Panc1 (cell line): Measurements from ENCODE around the gene ITK. TPM values are rescaled to one million over a fixed set of nuclear protein-coding genes. Genes with fewer than 3 reads are reported as not detected.

ENCODE experiments used
- ATAC-seq: fragments of 200-7000 bp; cut with Tn5 transposase; 2 replicates; pipeline ENCODE4 v1.9.1; 2020; ENCODE audit warnings: mild to moderate bottlenecking, moderate library complexity
- BruUV-seq: library from RNA; stranded (reverse); fragments of 400-500 nt; replicated peaks from 2 replicates; lab custom pipeline; 2021; lab: Mats Ljungman, UMichigan
- CTCF ChIA-PET: fragments of 300-600 bp; sonication (Branson Sonifier 250); formaldehyde crosslinking; loops from one replicate; lab custom pipeline; 2022; ENCODE audit warnings: antibody characterized with exemption; lab: Charles Lee
- POLR2A ChIA-PET: fragments of 300-600 bp; sonication (Branson Sonifier 250); formaldehyde crosslinking; loops from one replicate; lab custom pipeline; 2022; ENCODE audit warnings: antibody characterized with exemption; lab: Charles Lee
- DNase-seq: peaks from one replicate; pipeline ENCODE4 v3.0.0-alpha.2; 2010; ENCODE audit warnings: low read depth, low spot score
- H3K27ac ChIP-seq: 2 replicates; pipeline ENCODE4 v1.5.1; 2011; ENCODE audit warnings: mild to moderate bottlenecking, low read length, inconsistent platforms
- H3K27me3 ChIP-seq: fragments of 200-500 bp; sonication (Bioruptor generic); 2 replicates; pipeline ENCODE4 v1.6.0; 2014; ENCODE audit warnings: low read length, inconsistent platforms; ENCODE audit not compliant: control insufficient read depth, insufficient read depth
- H3K36me3 ChIP-seq: fragments of 200-500 bp; sonication (Bioruptor generic); 2 replicates; pipeline ENCODE4 v1.5.1; 2014; ENCODE audit warnings: inconsistent platforms, mild to moderate bottlenecking, low read length, moderate library complexity; ENCODE audit not compliant: control insufficient read depth, insufficient read depth
- H3K4me1 ChIP-seq: 2 replicates; pipeline ENCODE4 v1.5.1; 2011; ENCODE audit warnings: inconsistent platforms, mild to moderate bottlenecking, low read length, moderate library complexity; ENCODE audit not compliant: control insufficient read depth, insufficient read depth
- H3K4me3 ChIP-seq, 2 experiments: 2 replicates each; pipeline ENCODE4 v1.5.1; 2011 to 2012; ENCODE audit warnings: low read depth in 2 of 2, low read length in 2 of 2, mild to moderate bottlenecking in 2 of 2, inconsistent platforms in 1 of 2, moderate library complexity in 1 of 2
- H3K9me3 ChIP-seq: fragments of 200-500 bp; sonication (Bioruptor generic); 2 replicates; pipeline ENCODE4 v1.5.1; 2014; ENCODE audit warnings: low read depth, mild to moderate bottlenecking, inconsistent platforms, low read length, moderate library complexity; ENCODE audit not compliant: control insufficient read depth, insufficient read depth
- POLR2AphosphoS5 ChIP-seq: IDR thresholded peaks from 2 replicates; pipeline ENCODE4 v1.6.1; 2012; ENCODE audit warnings: mild to moderate bottlenecking, low read depth, low read length, moderate library complexity
- SIN3A ChIP-seq: IDR thresholded peaks from 2 replicates; pipeline ENCODE4 v1.6.1; 2012; ENCODE audit warnings: low read depth, mild to moderate bottlenecking, low read length, moderate library complexity, borderline replicate concordance; ENCODE audit not compliant: insufficient read depth
- TCF7L2 ChIP-seq: IDR thresholded peaks from 2 replicates; pipeline ENCODE4 v1.6.1; 2011; ENCODE audit warnings: mild to moderate bottlenecking, low read depth, low read length, inconsistent platforms
- in situ Hi-C: cut with HindIII; loops from 2 replicates; pipeline ENCODE4 v1.10.0; 2016; ENCODE audit warnings: low sequenced_read_pairs, low pct_unique_long_range_greater_than_20kb
- intact Hi-C: fragments of 100-400 bp; cut with micrococcal nuclease; formaldehyde crosslinking; loops from one replicate; pipeline ENCODE4 v1.10.0; 2022; ENCODE audit not compliant: unreplicated experiment
- total RNA-seq: library from RNA; stranded (reverse); gene quantifications from one replicate; pipeline ENCODE4 v1.2.1, GENCODE V29; 2021; ENCODE audit not compliant: unreplicated experiment
- TF ChIP-seq, protein P1 (sequence below), 2 experiments: IDR thresholded peaks; 2 replicates each; pipeline ENCODE4 v1.6.1; 2011 to 2012; ENCODE audit warnings: low read depth in 2 of 2, control low read depth in 1 of 2, low read length in 1 of 2, mild to moderate bottlenecking in 1 of 2, moderate library complexity in 1 of 2; ENCODE audit not compliant: insufficient read depth in 1 of 2
- TF ChIP-seq, protein P2 (sequence below): fragments of 450-650 bp; IDR thresholded peaks from 2 replicates; pipeline ENCODE4 v1.5.1; 2017; ENCODE audit warnings: mild to moderate bottlenecking

The ITK gene
- total RNA-seq, 1 experiment from 2014 or later = 0.26 TPM

GRCh38 chr5:157269165-157269671, 88.6 kb downstream of the ITK start:
- Histone ChIP-seq H3K4me1 (no peaks in the 10 kb centered on the region), H3K9me3 (no peaks in the 10 kb centered on the region), H3K27me3 (peaks cover 8% of the 10 kb centered on the region), H3K27ac (no peak overlapping the region), H3K4me3 (no peak overlapping the region), H3K36me3 (no peaks in the 10 kb centered on the region; the same call in 1 of the 2 replicates)
- ATAC-seq = no peak
- POLR2A ChIA-PET = no interaction called here
- no peak for DNase-seq
- intact Hi-C loops (no loop called here), in situ Hi-C loops (no loop called here)
- CTCF ChIA-PET = no interaction called here
- no TSS peak for BruUV-seq
- TF ChIP-seq POLR2AphosphoS5 (no peak), TCF7L2 (no peak), SIN3A (no peak)
- TF ChIP-seq, protein P1, sequence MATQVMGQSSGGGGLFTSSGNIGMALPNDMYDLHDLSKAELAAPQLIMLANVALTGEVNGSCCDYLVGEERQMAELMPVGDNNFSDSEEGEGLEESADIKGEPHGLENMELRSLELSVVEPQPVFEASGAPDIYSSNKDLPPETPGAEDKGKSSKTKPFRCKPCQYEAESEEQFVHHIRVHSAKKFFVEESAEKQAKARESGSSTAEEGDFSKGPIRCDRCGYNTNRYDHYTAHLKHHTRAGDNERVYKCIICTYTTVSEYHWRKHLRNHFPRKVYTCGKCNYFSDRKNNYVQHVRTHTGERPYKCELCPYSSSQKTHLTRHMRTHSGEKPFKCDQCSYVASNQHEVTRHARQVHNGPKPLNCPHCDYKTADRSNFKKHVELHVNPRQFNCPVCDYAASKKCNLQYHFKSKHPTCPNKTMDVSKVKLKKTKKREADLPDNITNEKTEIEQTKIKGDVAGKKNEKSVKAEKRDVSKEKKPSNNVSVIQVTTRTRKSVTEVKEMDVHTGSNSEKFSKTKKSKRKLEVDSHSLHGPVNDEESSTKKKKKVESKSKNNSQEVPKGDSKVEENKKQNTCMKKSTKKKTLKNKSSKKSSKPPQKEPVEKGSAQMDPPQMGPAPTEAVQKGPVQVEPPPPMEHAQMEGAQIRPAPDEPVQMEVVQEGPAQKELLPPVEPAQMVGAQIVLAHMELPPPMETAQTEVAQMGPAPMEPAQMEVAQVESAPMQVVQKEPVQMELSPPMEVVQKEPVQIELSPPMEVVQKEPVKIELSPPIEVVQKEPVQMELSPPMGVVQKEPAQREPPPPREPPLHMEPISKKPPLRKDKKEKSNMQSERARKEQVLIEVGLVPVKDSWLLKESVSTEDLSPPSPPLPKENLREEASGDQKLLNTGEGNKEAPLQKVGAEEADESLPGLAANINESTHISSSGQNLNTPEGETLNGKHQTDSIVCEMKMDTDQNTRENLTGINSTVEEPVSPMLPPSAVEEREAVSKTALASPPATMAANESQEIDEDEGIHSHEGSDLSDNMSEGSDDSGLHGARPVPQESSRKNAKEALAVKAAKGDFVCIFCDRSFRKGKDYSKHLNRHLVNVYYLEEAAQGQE (IDR thresholded peaks at IDR 0.05; ENCODE audit: insufficient read depth in 1 of 2, low read depth in 2 of 2, low read length in 1 of 2) = no peak
- TF ChIP-seq, protein P2, sequence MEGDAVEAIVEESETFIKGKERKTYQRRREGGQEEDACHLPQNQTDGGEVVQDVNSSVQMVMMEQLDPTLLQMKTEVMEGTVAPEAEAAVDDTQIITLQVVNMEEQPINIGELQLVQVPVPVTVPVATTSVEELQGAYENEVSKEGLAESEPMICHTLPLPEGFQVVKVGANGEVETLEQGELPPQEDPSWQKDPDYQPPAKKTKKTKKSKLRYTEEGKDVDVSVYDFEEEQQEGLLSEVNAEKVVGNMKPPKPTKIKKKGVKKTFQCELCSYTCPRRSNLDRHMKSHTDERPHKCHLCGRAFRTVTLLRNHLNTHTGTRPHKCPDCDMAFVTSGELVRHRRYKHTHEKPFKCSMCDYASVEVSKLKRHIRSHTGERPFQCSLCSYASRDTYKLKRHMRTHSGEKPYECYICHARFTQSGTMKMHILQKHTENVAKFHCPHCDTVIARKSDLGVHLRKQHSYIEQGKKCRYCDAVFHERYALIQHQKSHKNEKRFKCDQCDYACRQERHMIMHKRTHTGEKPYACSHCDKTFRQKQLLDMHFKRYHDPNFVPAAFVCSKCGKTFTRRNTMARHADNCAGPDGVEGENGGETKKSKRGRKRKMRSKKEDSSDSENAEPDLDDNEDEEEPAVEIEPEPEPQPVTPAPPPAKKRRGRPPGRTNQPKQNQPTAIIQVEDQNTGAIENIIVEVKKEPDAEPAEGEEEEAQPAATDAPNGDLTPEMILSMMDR = no peak

- no peaks in the 10 kb centered on the region for H3K4me1 ChIP-seq
- no TSS peak for BruUV-seq
- ChIA-PET CTCF (no interaction called here), POLR2A (no interaction called here)
- no peak for TF ChIP-seq TCF7L2
- TF ChIP-seq, protein P1 (IDR thresholded peaks at IDR 0.05; ENCODE audit: insufficient read depth in 1 of 2, low read depth in 2 of 2, low read length in 1 of 2) = no peak
- no peak for TF ChIP-seq SIN3A
- TF ChIP-seq, protein P2 = no peak
- TF ChIP-seq POLR2AphosphoS5 = no peak
- peaks cover 6% of the 10 kb centered on the region for H3K27me3 ChIP-seq
- in situ Hi-C loops = no loop called here
- DNase-seq = no peak
- no peak overlapping the region for H3K4me3 ChIP-seq
- H3K27ac ChIP-seq = no peak overlapping the region
- no peaks in the 10 kb centered on the region; the same call in 1 of the 2 replicates for H3K36me3 ChIP-seq
- no peaks in the 10 kb centered on the region for H3K9me3 ChIP-seq
- intact Hi-C loops = no loop called here
- ATAC-seq = no peak
Measured at GRCh38 chr5:157269761-157270272, 89.2 kb downstream of the ITK start.
